HG03469 (cell line): ENCODE results near the gene KRT71.

ENCODE experiments used
- ATAC-seq: cut with Tn5 transposase; IDR thresholded peaks from one replicate; pipeline ENCODE4 v1.9.1; 2021; ENCODE audit warnings: mild to moderate bottlenecking, moderate library complexity, moderate number of reproducible peaks; ENCODE audit not compliant: unreplicated experiment

Gene KRT71

GRCh38 chr12:52499806-52500560 lies 53.0 kb downstream of the KRT71 start:
- ATAC-seq = no peak

GRCh38 chr12:52498946-52499345 lies 54.0 kb downstream of the KRT71 start:
- no peak for ATAC-seq

GRCh38 chr12:52497975-52498374 lies 55.0 kb downstream of the KRT71 start:
- ATAC-seq = no peak

- ATAC-seq = no peak
Measured at GRCh38 chr12:52496590-52497071, 56.3 kb downstream of the KRT71 start.

GRCh38 chr12:52496054-52496453 lies 56.9 kb downstream of the KRT71 start:
- no peak for ATAC-seq

GRCh38 chr12:52495389-52495788 lies 57.6 kb downstream of the KRT71 start:
- ATAC-seq = no peak

GRCh38 chr12:52494518-52494917 lies 58.4 kb downstream of the KRT71 start:
- no peak for ATAC-seq

- no peak for ATAC-seq
Measured at GRCh38 chr12:52494100-52494499, 58.8 kb downstream of the KRT71 start.
